MM.1S (cell line): ENCODE measurements around the gene IGFBP4.

Source experiments
- EZH2 ChIP-seq: fragments of 300-600 bp; sonication (generic); optimal IDR thresholded peaks from 2 replicates; pipeline ENCODE3; 2017; ENCODE audit warnings: low read depth, mild to moderate bottlenecking, antibody characterized with exemption, low read length, mixed read lengths
- TF ChIP-seq, protein P1 (sequence below): fragments of 300-600 bp; sonication (generic); IDR thresholded peaks from 2 replicates; pipeline ENCODE4 v1.5.1; 2016; ENCODE audit warnings: antibody characterized with exemption, low read length, mixed read lengths

DNA sequence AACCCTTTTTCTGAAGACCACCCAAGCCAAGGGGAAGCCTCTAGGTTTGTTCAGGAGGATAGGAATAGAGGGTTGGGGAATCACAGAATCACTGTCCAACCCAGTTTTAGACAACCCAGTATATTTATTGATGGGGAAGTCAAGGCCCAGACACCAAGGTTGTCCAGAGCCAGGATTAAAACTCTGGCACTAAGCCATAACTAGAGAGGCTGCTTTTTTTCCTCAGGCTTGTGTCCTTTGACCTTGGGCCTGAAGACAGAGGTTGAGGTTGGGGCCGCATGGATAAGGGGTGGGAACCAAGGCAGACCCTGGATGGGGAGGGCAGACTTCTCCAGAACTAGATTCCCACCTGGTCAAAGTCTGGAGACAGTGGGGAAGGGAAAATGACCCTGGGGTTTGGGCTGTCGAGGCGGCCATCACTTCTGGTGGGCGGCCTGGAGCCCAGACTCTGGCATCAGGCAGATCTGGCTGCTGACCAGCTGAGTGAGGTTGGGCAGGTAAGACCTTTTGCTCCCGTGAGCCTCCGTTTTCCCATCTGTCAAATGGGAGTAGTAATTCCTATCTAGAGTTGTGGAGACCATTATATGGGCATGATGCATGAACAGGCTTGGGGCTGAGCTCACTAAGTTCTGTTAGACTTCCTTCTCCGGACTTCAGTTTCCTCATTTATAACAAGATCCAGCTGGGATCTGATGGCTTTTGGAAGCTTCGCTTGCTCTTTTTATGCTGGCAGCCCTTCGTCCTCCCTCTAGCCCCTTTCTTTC lies 17.9 kb downstream of the IGFBP4 start:
- TF ChIP-seq, protein P1, sequence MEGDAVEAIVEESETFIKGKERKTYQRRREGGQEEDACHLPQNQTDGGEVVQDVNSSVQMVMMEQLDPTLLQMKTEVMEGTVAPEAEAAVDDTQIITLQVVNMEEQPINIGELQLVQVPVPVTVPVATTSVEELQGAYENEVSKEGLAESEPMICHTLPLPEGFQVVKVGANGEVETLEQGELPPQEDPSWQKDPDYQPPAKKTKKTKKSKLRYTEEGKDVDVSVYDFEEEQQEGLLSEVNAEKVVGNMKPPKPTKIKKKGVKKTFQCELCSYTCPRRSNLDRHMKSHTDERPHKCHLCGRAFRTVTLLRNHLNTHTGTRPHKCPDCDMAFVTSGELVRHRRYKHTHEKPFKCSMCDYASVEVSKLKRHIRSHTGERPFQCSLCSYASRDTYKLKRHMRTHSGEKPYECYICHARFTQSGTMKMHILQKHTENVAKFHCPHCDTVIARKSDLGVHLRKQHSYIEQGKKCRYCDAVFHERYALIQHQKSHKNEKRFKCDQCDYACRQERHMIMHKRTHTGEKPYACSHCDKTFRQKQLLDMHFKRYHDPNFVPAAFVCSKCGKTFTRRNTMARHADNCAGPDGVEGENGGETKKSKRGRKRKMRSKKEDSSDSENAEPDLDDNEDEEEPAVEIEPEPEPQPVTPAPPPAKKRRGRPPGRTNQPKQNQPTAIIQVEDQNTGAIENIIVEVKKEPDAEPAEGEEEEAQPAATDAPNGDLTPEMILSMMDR, result no peak
- TF ChIP-seq EZH2, result no peak
